Activated B cell treated with CpG ODN at 0.5 μM for 24 hours (primary cell): ENCODE results near the gene SASH1. TPM values are rescaled to one million over a fixed set of nuclear protein-coding genes. Genes with fewer than 3 reads are reported as not detected.

Experiments used
- ATAC-seq: fragments of 200-7000 bp; cut with Tn5 transposase; one replicate; pipeline ENCODE4 v1.10.0; 2021; ENCODE audit warnings: low read depth, mild to moderate bottlenecking, moderate library complexity
- CTCF ChIA-PET: fragments of 350-600 bp; sonication (Branson Sonifier 250); formaldehyde crosslinking; loops from one replicate; lab custom pipeline; 2021; ENCODE audit warnings: antibody characterized with exemption; lab: Charles Lee
- POLR2A ChIA-PET: fragments of 350-600 bp; sonication (Branson Sonifier 250); formaldehyde crosslinking; loops from one replicate; lab custom pipeline; 2021; ENCODE audit warnings: antibody characterized with exemption; lab: Charles Lee
- DNase-seq: peaks from one replicate; pipeline ENCODE4 v3.0.0; 2022
- H3K27ac Mint-ChIP-seq: one replicate; pipeline ENCODE4 v1.8.0; 2020; ENCODE audit warnings: mixed read lengths
- H3K27me3 Mint-ChIP-seq: one replicate; pipeline ENCODE4 v1.8.0; 2021; ENCODE audit warnings: mixed read lengths
- H3K36me3 Mint-ChIP-seq: one replicate; pipeline ENCODE4 v1.8.0; 2021; ENCODE audit warnings: low read depth, mixed read lengths
- H3K4me1 Mint-ChIP-seq: one replicate; pipeline ENCODE4 v1.8.0; 2021; ENCODE audit warnings: mixed read lengths
- H3K4me3 Mint-ChIP-seq: one replicate; pipeline ENCODE4 v1.8.0; 2020; ENCODE audit warnings: mild to moderate bottlenecking, mixed read lengths
- H3K9me3 Mint-ChIP-seq: one replicate; pipeline ENCODE4 v1.8.0; 2020; ENCODE audit warnings: mixed read lengths
- CTCF ChIP-seq: fragments of 200-600 bp; IDR thresholded peaks from one replicate; pipeline ENCODE4 v1.8.0; 2022; ENCODE audit warnings: antibody characterized with exemption, mild to moderate bottlenecking
- intact Hi-C: fragments of 100-400 bp; cut with micrococcal nuclease; formaldehyde crosslinking; loops from one replicate; pipeline ENCODE4 v1.15.1; 2024
- total RNA-seq: library from RNA; stranded (reverse); gene quantifications from 2 replicates; pipeline ENCODE4 v1.2.3, GENCODE V29; 2022

The SASH1 gene
- total RNA-seq, 1 donor from 2014 or later: 0.49 TPM

GRCh38 chr6:148547110-148547509 is 204.5 kb downstream of the SASH1 start:
- Mint-ChIP-seq H3K9me3 (no peaks in the 10 kb centered on the region), H3K4me1 (no peaks in the 10 kb centered on the region), H3K27me3 (peaks cover 5% of the 10 kb centered on the region), H3K36me3 (no peaks in the 10 kb centered on the region), H3K27ac (no peak overlapping the region), H3K4me3 (no peak overlapping the region)
- ATAC-seq (no peak), DNase-seq (no peak)
- POLR2A ChIA-PET: no interaction called here
- TF ChIP-seq CTCF: no peak
- CTCF ChIA-PET: no interaction called here
- intact Hi-C loops: no loop called here

- intact Hi-C loops: no loop called here
- ChIA-PET CTCF (no interaction called here), POLR2A (no interaction called here)
- DNase-seq (no peak), ATAC-seq (no peak)
- no peaks in the 10 kb centered on the region for H3K9me3 Mint-ChIP-seq
- no peaks in the 10 kb centered on the region for H3K36me3 Mint-ChIP-seq
- TF ChIP-seq CTCF: no peak
- no peak overlapping the region for H3K27ac Mint-ChIP-seq
- peaks cover 6% of the 10 kb centered on the region for H3K27me3 Mint-ChIP-seq
- H3K4me3 Mint-ChIP-seq: no peak overlapping the region
- no peaks in the 10 kb centered on the region for H3K4me1 Mint-ChIP-seq
Measured at GRCh38 chr6:148548065-148548748, 205.6 kb downstream of the SASH1 start.

GRCh38 chr6:148548749-148549140 is 206.1 kb downstream of the SASH1 start:
- intact Hi-C loops: no loop called here
- no peak for TF ChIP-seq CTCF
- ChIA-PET CTCF (no interaction called here), POLR2A (no interaction called here)
- no peaks in the 10 kb centered on the region for H3K9me3 Mint-ChIP-seq
- ATAC-seq: no peak
- no peaks in the 10 kb centered on the region for H3K36me3 Mint-ChIP-seq
- no peaks in the 10 kb centered on the region for H3K4me1 Mint-ChIP-seq
- H3K27ac Mint-ChIP-seq: no peak overlapping the region
- DNase-seq: no peak
- peaks cover 11% of the 10 kb centered on the region for H3K27me3 Mint-ChIP-seq
- no peak overlapping the region for H3K4me3 Mint-ChIP-seq

- ATAC-seq (no peak), DNase-seq (no peak)
- Mint-ChIP-seq H3K27me3 (peaks cover 12% of the 10 kb centered on the region), H3K4me1 (no peaks in the 10 kb centered on the region), H3K4me3 (no peak overlapping the region), H3K9me3 (no peaks in the 10 kb centered on the region), H3K36me3 (no peaks in the 10 kb centered on the region), H3K27ac (no peak overlapping the region)
- ChIA-PET POLR2A (no interaction called here), CTCF (no interaction called here)
- intact Hi-C loops: no loop called here
- no peak for TF ChIP-seq CTCF
Measured at GRCh38 chr6:148550569-148550968, 207.9 kb downstream of the SASH1 start.

GRCh38 chr6:148551226-148551625 is 208.6 kb downstream of the SASH1 start:
- no peaks in the 10 kb centered on the region for H3K4me1 Mint-ChIP-seq
- intact Hi-C loops: no loop called here
- peaks cover 13% of the 10 kb centered on the region for H3K27me3 Mint-ChIP-seq
- no peak for TF ChIP-seq CTCF
- H3K27ac Mint-ChIP-seq: no peak overlapping the region
- ChIA-PET POLR2A (no interaction called here), CTCF (no interaction called here)
- ATAC-seq (no peak), DNase-seq (no peak)
- no peak overlapping the region for H3K4me3 Mint-ChIP-seq
- no peaks in the 10 kb centered on the region for H3K9me3 Mint-ChIP-seq
- H3K36me3 Mint-ChIP-seq: no peaks in the 10 kb centered on the region
